Natural killer cell treated with Interleukin-12 subunit alpha and Interleukin-12 subunit beta and Interleukin-15 and Interleukin-18, amount 100 ng/mL, for 72 hours (primary cell): ENCODE results near the gene RAP1B. TPM values are rescaled to one million over a fixed set of nuclear protein-coding genes. Genes with fewer than 3 reads are reported as not detected.
"Not testable (repeated sequence)": the region's sequence is repeated elsewhere in the genome, so short reads cannot be mapped to it uniquely, and the experiment has no call there.

Experiments
- ATAC-seq, 2 donors: fragments of 150-1000 bp; cut with Tn5 transposase in 1 of 2; sonication (Bioruptor Pico), chemical (Tn5 transposase) in 1 of 2; 2 replicates each; pipeline ENCODE4 v1.10.0; 2021
- DNase-seq: peaks from one replicate; pipeline ENCODE4 v3.0.0; 2022; ENCODE audit warnings: low spot score
- H3K27ac Mint-ChIP-seq, 2 donors: 1 replicate in 1 of 2; 2 replicates in 1 of 2; pipeline ENCODE4 v1.8.0; 2022; ENCODE audit warnings: mixed read lengths in 2 of 2, mild to moderate bottlenecking in 1 of 2, moderate library complexity in 1 of 2
- H3K27me3 Mint-ChIP-seq, 2 donors: 1 replicate in 1 of 2; 2 replicates in 1 of 2; pipeline ENCODE4 v1.8.0; 2022; ENCODE audit warnings: mixed read lengths in 2 of 2
- H3K36me3 Mint-ChIP-seq: one replicate; pipeline ENCODE4 v1.8.0; 2022; ENCODE audit warnings: mixed read lengths
- H3K4me1 Mint-ChIP-seq, 2 donors: 1 replicate in 1 of 2; 2 replicates in 1 of 2; pipeline ENCODE4 v1.8.0; 2022; ENCODE audit warnings: low read depth in 2 of 2, mixed read lengths in 2 of 2, mild to moderate bottlenecking in 1 of 2
- H3K4me3 Mint-ChIP-seq: one replicate; pipeline ENCODE4 v1.8.0; 2022; ENCODE audit warnings: mixed read lengths
- H3K9me3 Mint-ChIP-seq: 2 replicates; pipeline ENCODE4 v1.8.0; 2022; ENCODE audit warnings: mixed read lengths
- total RNA-seq, 2 donors: library from RNA; stranded (reverse); gene quantifications; one replicate each; pipeline ENCODE4 v1.2.3, GENCODE V29; 2022

RAP1B gene
- total RNA-seq, 2 donors from 2014 or later, result 328 to 448 TPM

DNA sequence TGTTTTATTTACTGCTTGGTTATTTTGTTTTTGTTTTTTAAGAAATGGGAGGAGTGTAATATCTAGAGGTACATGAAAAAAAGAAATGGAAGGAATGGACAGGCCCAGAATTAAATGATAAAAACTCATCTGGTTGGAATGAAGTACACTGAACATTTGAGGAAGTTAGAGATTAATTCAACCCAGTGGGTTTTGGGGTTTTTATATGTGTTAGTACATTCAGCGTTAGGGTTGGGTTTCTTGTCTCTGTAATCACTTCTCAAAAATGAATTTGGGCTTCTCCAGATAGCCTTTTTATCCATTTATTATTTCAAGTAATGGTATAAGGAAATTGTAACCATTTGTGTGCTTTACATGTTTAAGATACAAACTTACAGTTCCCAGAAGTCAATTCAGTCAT lies 56.6 kb downstream of the RAP1B start:
- peaks cover 35 to 42% of the 10 kb centered on the region in 2 donors for H3K4me1 Mint-ChIP-seq
- no peaks in the 10 kb centered on the region for H3K36me3 Mint-ChIP-seq
- DNase-seq (no peak), ATAC-seq (no peak)
- H3K27ac Mint-ChIP-seq, result peak overlapping the region; percentile 67 to 82
- H3K9me3 Mint-ChIP-seq, result no peaks in the 10 kb centered on the region
- H3K27me3 Mint-ChIP-seq, result no peaks in the 10 kb centered on the region
- peak overlapping the region; percentile 2 for H3K4me3 Mint-ChIP-seq

GRCh38 chr12:68667896-68668295 lies 57.2 kb downstream of the RAP1B start:
- ATAC-seq (peak; percentile 36 to 46), DNase-seq (no peak)
- Mint-ChIP-seq H3K9me3 (no peaks in the 10 kb centered on the region), H3K4me3 (no peak overlapping the region), H3K27me3 (no peaks in the 10 kb centered on the region), H3K27ac (peak overlapping the region; percentile 67 to 82), H3K36me3 (no peaks in the 10 kb centered on the region), H3K4me1 (peaks cover 35 to 42% of the 10 kb centered on the region in 2 donors)

- H3K27ac Mint-ChIP-seq, result peak overlapping the region; percentile 4 to 9
- DNase-seq, result no peak
- peak overlapping the region; percentile 4 for H3K4me3 Mint-ChIP-seq
- ATAC-seq, result no peak
- H3K9me3 Mint-ChIP-seq, result no peaks in the 10 kb centered on the region
- H3K4me1 Mint-ChIP-seq, result peaks cover 39 to 50% of the 10 kb centered on the region in 2 donors
- H3K36me3 Mint-ChIP-seq, result no peaks in the 10 kb centered on the region
- H3K27me3 Mint-ChIP-seq, result no peaks in the 10 kb centered on the region
These were observed 60.5 kb downstream of the RAP1B start for GRCh38 chr12:68671179-68671578.

DNA sequence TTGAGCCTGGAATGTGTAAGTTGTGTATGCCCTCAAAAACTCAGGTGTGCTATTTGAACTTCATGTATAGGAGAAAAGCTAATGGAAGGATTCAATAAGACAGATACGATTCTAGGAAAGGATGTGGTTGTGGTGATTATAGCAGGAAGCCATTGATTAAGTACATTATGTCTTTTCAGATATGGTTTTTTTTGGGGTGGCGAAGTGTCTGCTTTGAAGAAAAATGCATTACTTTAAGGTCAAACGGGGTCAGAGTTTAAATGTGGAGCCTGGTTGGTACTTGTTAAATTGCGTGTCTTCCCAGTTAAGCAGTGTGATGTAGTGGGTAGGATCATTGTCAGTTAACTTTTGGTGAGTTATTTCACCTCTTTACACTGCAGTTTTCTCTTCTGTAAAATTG lies 63.1 kb downstream of the RAP1B start:
- Mint-ChIP-seq H3K27me3 (no peaks in the 10 kb centered on the region), H3K9me3 (no peaks in the 10 kb centered on the region), H3K4me3 (peak overlapping the region; percentile 64), H3K27ac (peak overlapping the region; percentile 60 to 68), H3K4me1 (peaks cover 27 to 29% of the 10 kb centered on the region in 2 donors), H3K36me3 (no peaks in the 10 kb centered on the region)
- ATAC-seq (peak; percentile 26 to 63), DNase-seq (no peak)

GRCh38 chr12:68674376-68674775 lies 63.7 kb downstream of the RAP1B start:
- Mint-ChIP-seq H3K27me3 (no peaks in the 10 kb centered on the region), H3K4me3 (peak overlapping the region; percentile 64), H3K9me3 (no peaks in the 10 kb centered on the region), H3K27ac (peak overlapping the region; percentile 60 to 68), H3K4me1 (peaks cover 31 to 35% of the 10 kb centered on the region in 2 donors), H3K36me3 (no peaks in the 10 kb centered on the region)
- no peak for DNase-seq
- no peak for ATAC-seq

- Mint-ChIP-seq H3K9me3 (no peaks in the 10 kb centered on the region), H3K27ac (peak overlapping the region; percentile 60 to 68), H3K4me1 (peaks cover 33 to 36% of the 10 kb centered on the region in 2 donors), H3K4me3 (peak overlapping the region; percentile 68), H3K27me3 (no peaks in the 10 kb centered on the region), H3K36me3 (no peaks in the 10 kb centered on the region)
- peak; percentile 88 to 96 for ATAC-seq
- DNase-seq, result peak; percentile 81
These were observed 64.6 kb downstream of the RAP1B start for GRCh38 chr12:68675101-68675842.

DNA sequence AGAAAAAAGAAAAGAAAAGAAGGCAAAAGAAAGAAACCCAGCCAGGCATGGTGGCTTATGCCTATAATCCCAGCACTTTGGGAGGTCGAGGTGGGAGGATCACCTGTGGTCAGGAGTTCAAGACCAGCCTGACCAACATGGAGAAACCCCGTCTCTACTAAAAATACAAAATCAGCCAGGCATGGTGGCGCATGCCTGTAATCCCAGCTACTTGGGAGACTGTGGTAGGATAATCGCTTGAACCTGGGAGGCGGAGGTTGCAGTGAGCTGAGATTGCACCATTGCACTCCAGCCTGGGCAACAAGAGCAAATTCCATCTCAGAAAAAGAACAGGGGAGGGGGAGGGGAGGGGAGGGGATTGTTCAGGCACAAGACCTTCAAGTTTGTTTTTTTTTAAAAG lies 66.2 kb downstream of the RAP1B start:
- H3K36me3 Mint-ChIP-seq, H3K9me3 Mint-ChIP-seq, H3K27me3 Mint-ChIP-seq, DNase-seq, ATAC-seq, H3K4me3 Mint-ChIP-seq: not testable (repeated sequence)
- Mint-ChIP-seq H3K4me1 (peaks cover 27% of the 10 kb centered on the region in 2 donors), H3K27ac (peak overlapping the region in 1 of 2 donors; percentile 68)

- peak overlapping the region; percentile 94 for H3K4me3 Mint-ChIP-seq
- DNase-seq, result no peak
These were observed 75.5 kb downstream of the RAP1B start for GRCh38 chr12:68686262-68686594.

GRCh38 chr12:68686595-68687521 lies 76.2 kb downstream of the RAP1B start, which contains the start of gene NUP107:
Gene NUP107 (plus strand): TSS chr12:68686978. CDS start chr12:68687066, 88 bp downstream.
- DNase-seq, result peak; percentile 98
- H3K36me3 Mint-ChIP-seq, result peaks cover 11% of the 10 kb centered on the region
- H3K4me3 Mint-ChIP-seq, result peak within 1 kb of the TSS; percentile 94
- peaks cover 31% of the 10 kb centered on the region in 2 donors for H3K4me1 Mint-ChIP-seq
- H3K9me3 Mint-ChIP-seq, result no peaks in the 10 kb centered on the region
- H3K27ac Mint-ChIP-seq, result peak within 1 kb of the TSS; percentile 94 to 97
- peak; percentile 97 to 98 for ATAC-seq
- H3K27me3 Mint-ChIP-seq, result no peaks in the 10 kb centered on the region

More at GRCh38 chr12:68686262-68686594, 75.5 kb downstream of the RAP1B start:
- Mint-ChIP-seq H3K27ac (peak overlapping the region; percentile 94 to 97), H3K27me3 (no peaks in the 10 kb centered on the region), H3K36me3 (peaks cover 9% of the 10 kb centered on the region), H3K4me1 (peaks cover 31% of the 10 kb centered on the region in 2 donors), H3K9me3 (no peaks in the 10 kb centered on the region)
- ATAC-seq, result no peak

GRCh38 chr12:68695454-68695853 lies 84.8 kb downstream of the RAP1B start:
- no peak for ATAC-seq
- Mint-ChIP-seq H3K9me3 (no peaks in the 10 kb centered on the region), H3K4me3 (no peak overlapping the region), H3K27ac (no peak overlapping the region), H3K4me1 (peaks cover 0 to 3% of the 10 kb centered on the region in 2 donors), H3K36me3 (peaks cover 50% of the 10 kb centered on the region), H3K27me3 (no peaks in the 10 kb centered on the region)
- no peak for DNase-seq

GRCh38 chr12:68699486-68699885 lies 88.8 kb downstream of the RAP1B start:
- H3K4me3 Mint-ChIP-seq, result no peak overlapping the region
- H3K27me3 Mint-ChIP-seq, result no peaks in the 10 kb centered on the region
- DNase-seq, result no peak
- H3K27ac Mint-ChIP-seq, result no peak overlapping the region
- ATAC-seq, result no peak
- no peaks in the 10 kb centered on the region for H3K9me3 Mint-ChIP-seq
- H3K36me3 Mint-ChIP-seq, result peaks cover 37% of the 10 kb centered on the region
- H3K4me1 Mint-ChIP-seq, result peaks cover 0 to 3% of the 10 kb centered on the region in 2 donors
